OCI-LY7 (cell line): ENCODE measurements around the gene B3GNT5. TPM values are rescaled to one million over a fixed set of nuclear protein-coding genes. Genes with fewer than 3 reads are reported as not detected.

Experiments used
- BruUV-seq: library from RNA; stranded (reverse); fragments of 400-500 nt; replicated peaks from 2 replicates; lab custom pipeline; 2021; lab: Mats Ljungman, UMichigan
- CTCF ChIA-PET: fragments of 300-600 bp; sonication (Branson Sonifier 250); formaldehyde crosslinking; loops from one replicate; lab custom pipeline; 2022; ENCODE audit warnings: antibody characterized with exemption; ENCODE audit not compliant: unreplicated experiment; lab: Charles Lee
- POLR2A ChIA-PET: fragments of 300-600 bp; sonication (Branson Sonifier 250); formaldehyde crosslinking; loops from one replicate; lab custom pipeline; 2022; ENCODE audit warnings: antibody characterized with exemption; lab: Charles Lee
- DNase-seq: peaks from one replicate; pipeline ENCODE4 v3.0.0-alpha.2; 2015; ENCODE audit warnings: low spot score
- H2AFZ ChIP-seq: fragments of 200-600 bp; sonication (generic), shearing (Covaris generic); 2 replicates; pipeline ENCODE4 v1.6.1; 2014; ENCODE audit warnings: mild to moderate bottlenecking, antibody characterized with exemption, low read length, moderate library complexity
- H3K27ac ChIP-seq: fragments of 200-600 bp; sonication (generic); 2 replicates; pipeline ENCODE4 v1.5.1; 2014; ENCODE audit warnings: mixed run types, low read depth, mild to moderate bottlenecking, moderate library complexity, low read length, inconsistent platforms; ENCODE audit not compliant: poor library complexity, severe bottlenecking
- H3K36me3 ChIP-seq: fragments of 200-600 bp; sonication (generic); 2 replicates; pipeline ENCODE4 v1.6.1; 2014; ENCODE audit warnings: mild to moderate bottlenecking, antibody characterized with exemption, low read length, moderate library complexity, mixed read lengths; ENCODE audit not compliant: insufficient read depth
- H3K4me1 ChIP-seq: fragments of 200-600 bp; sonication (generic); 2 replicates; pipeline ENCODE4 v1.5.1; 2014; ENCODE audit warnings: mild to moderate bottlenecking, low read length; ENCODE audit not compliant: insufficient read depth, poor library complexity, severe bottlenecking
- H3K4me2 ChIP-seq: fragments of 200-600 bp; sonication (generic); 2 replicates; pipeline ENCODE4 v1.6.1; 2014; ENCODE audit warnings: mild to moderate bottlenecking, low read length
- H3K4me3 ChIP-seq: fragments of 200-600 bp; sonication (generic); 2 replicates; pipeline ENCODE4 v1.5.1; 2014; ENCODE audit warnings: mild to moderate bottlenecking, low read depth, low read length; ENCODE audit not compliant: poor library complexity, severe bottlenecking
- H3K79me2 ChIP-seq: fragments of 200-600 bp; sonication (generic); 2 replicates; pipeline ENCODE4 v1.6.1; 2016; ENCODE audit warnings: low read depth, mild to moderate bottlenecking, low read length, moderate library complexity, mixed read lengths; ENCODE audit not compliant: insufficient read depth
- H3K9me2 ChIP-seq: fragments of 200-600 bp; sonication (generic); 2 replicates; pipeline ENCODE4 v1.6.1; 2016; ENCODE audit warnings: mild to moderate bottlenecking, low read length, mixed read lengths; ENCODE audit not compliant: insufficient read depth
- H3K9me3 ChIP-seq: fragments of 200-600 bp; sonication (generic); 2 replicates; pipeline ENCODE4 v1.6.1; 2014; ENCODE audit warnings: mild to moderate bottlenecking, mixed run types, low read length, mixed read lengths
- H4K20me1 ChIP-seq: fragments of 200-600 bp; sonication (generic); 2 replicates; pipeline ENCODE4 v1.6.1; 2014; ENCODE audit warnings: mild to moderate bottlenecking, antibody characterized with exemption, low read length, moderate library complexity, mixed read lengths; ENCODE audit not compliant: insufficient read depth
- CTCF ChIP-seq: fragments of 200-600 bp; sonication (generic); conservative IDR thresholded peaks from 2 replicates; pipeline ENCODE4 v1.5.1; 2014; ENCODE audit warnings: mild to moderate bottlenecking, antibody characterized with exemption, low read length, moderate library complexity, mixed read lengths
- EZH2phosphoT487 ChIP-seq: fragments of 200-600 bp; sonication (generic); IDR thresholded peaks from 2 replicates; pipeline ENCODE4 v1.6.1; 2018; ENCODE audit warnings: low read depth, borderline replicate concordance, mild to moderate bottlenecking, mixed run types, antibody characterized with exemption, low read length, moderate library complexity, mixed read lengths
- intact Hi-C: fragments of 100-400 bp; cut with micrococcal nuclease; formaldehyde crosslinking; loops from one replicate; pipeline ENCODE4 v1.10.0; 2022; ENCODE audit not compliant: unreplicated experiment
- total RNA-seq, 2 experiments: library from RNA; depleted of rRNA in 1 of 2; stranded (reverse); fragments of >200 nt in 1 of 2; shearing (Covaris generic) in 1 of 2; gene quantifications; 2 replicates each; pipeline ENCODE4 v1.2.3, GENCODE V29; 2014 to 2022

Gene B3GNT5
- total RNA-seq, 2 experiments from 2014 or later: 0.11 TPM; not detected in 1

GRCh38 chr3:183277260-183277659 lies 24.2 kb downstream of the B3GNT5 start:
- intact Hi-C loops: no loop called here
- H3K9me3 ChIP-seq: no peaks in the 10 kb centered on the region
- H3K4me3 ChIP-seq: no peak overlapping the region
- H3K79me2 ChIP-seq: no peaks in the 10 kb centered on the region
- H3K4me2 ChIP-seq: no peak overlapping the region
- no peaks in the 10 kb centered on the region for H3K36me3 ChIP-seq
- H4K20me1 ChIP-seq: no peaks in the 10 kb centered on the region
- no peak overlapping the region for H2AFZ ChIP-seq
- no TSS peak for BruUV-seq
- no peak for DNase-seq
- no peaks in the 10 kb centered on the region for H3K4me1 ChIP-seq
- ChIA-PET CTCF (no interaction called here), POLR2A (interaction anchor here (0.5 kb wide), 1 partner anchor 37 kb away, joined by 4 read pairs; no protein-coding TSS in a partner anchor)
- H3K9me2 ChIP-seq: no peaks in the 10 kb centered on the region
- H3K27ac ChIP-seq: no peak overlapping the region
- no peak for TF ChIP-seq CTCF
- no peak for TF ChIP-seq EZH2phosphoT487

GRCh38 chr3:183278479-183279088 lies 25.5 kb downstream of the B3GNT5 start:
- TF ChIP-seq EZH2phosphoT487 (no peak), CTCF (no peak)
- no peak for DNase-seq
- ChIA-PET POLR2A (no interaction called here), CTCF (no interaction called here)
- Histone ChIP-seq H3K36me3 (no peaks in the 10 kb centered on the region), H3K4me1 (no peaks in the 10 kb centered on the region), H4K20me1 (no peaks in the 10 kb centered on the region), H3K4me3 (no peak overlapping the region), H3K4me2 (no peak overlapping the region), H3K9me3 (no peaks in the 10 kb centered on the region), H3K9me2 (no peaks in the 10 kb centered on the region), H2AFZ (no peak overlapping the region), H3K79me2 (no peaks in the 10 kb centered on the region), H3K27ac (no peak overlapping the region)
- intact Hi-C loops: no loop called here
- BruUV-seq: no TSS peak

- CTCF ChIA-PET: no interaction called here
- Histone ChIP-seq H3K27ac (no peak overlapping the region), H3K9me3 (no peaks in the 10 kb centered on the region), H3K4me1 (no peaks in the 10 kb centered on the region), H3K4me3 (no peak overlapping the region), H3K9me2 (no peaks in the 10 kb centered on the region), H3K36me3 (no peaks in the 10 kb centered on the region), H3K79me2 (no peaks in the 10 kb centered on the region), H2AFZ (no peak overlapping the region), H3K4me2 (no peak overlapping the region), H4K20me1 (no peaks in the 10 kb centered on the region)
- no peak for DNase-seq
- POLR2A ChIA-PET: interaction anchor here (0.7 kb wide), 1 partner anchor 40 kb away, joined by 4 read pairs; no protein-coding TSS in a partner anchor
- intact Hi-C loops: no loop called here
- BruUV-seq: no TSS peak
- TF ChIP-seq EZH2phosphoT487: no peak
- no peak for TF ChIP-seq CTCF
Observed at GRCh38 chr3:183279371-183279770, 26.3 kb downstream of the B3GNT5 start.
